Large intestine (tissue), 3 donors: ENCODE measurements around the gene MRPS34. TPM values are rescaled to one million over a fixed set of nuclear protein-coding genes. Genes with fewer than 3 reads are reported as not detected.

Experiments
- DNase-seq, 2 donors: peaks; one replicate each; pipeline versions ENCODE4 v3.0.0 to v3.0.0-alpha.2; 2013
- H3K27ac ChIP-seq: one replicate; pipeline ENCODE4 v1.5.1; 2013; ENCODE audit warnings: low read length
- H3K27me3 ChIP-seq: 2 replicates; pipeline ENCODE4 v1.6.1; 2013; ENCODE audit warnings: low read length; ENCODE audit not compliant: control insufficient read depth, insufficient read depth
- H3K36me3 ChIP-seq: 2 replicates; pipeline ENCODE4 v1.6.1; 2013; ENCODE audit warnings: low read length; ENCODE audit not compliant: control insufficient read depth, insufficient read depth
- H3K4me1 ChIP-seq: one replicate; pipeline ENCODE4 v1.6.1; 2013; ENCODE audit warnings: low read length; ENCODE audit not compliant: control insufficient read depth, insufficient read depth
- H3K4me3 ChIP-seq: one replicate; pipeline ENCODE4 v1.5.1; 2013; ENCODE audit warnings: low read length
- H3K9me3 ChIP-seq: one replicate; pipeline ENCODE4 v1.6.1; 2013; ENCODE audit warnings: mild to moderate bottlenecking, low read depth, low read length, moderate library complexity; ENCODE audit not compliant: control insufficient read depth
- WGBS: methylation state at CpG from one replicate; pipeline ENCODE4 v1.1.5; 2013; ENCODE audit warnings: low lambda C conversion rate; ENCODE audit not compliant: insufficient coverage; 5-methylcytosine and 5-hydroxymethylcytosine counted together
- polyA plus RNA-seq: library from polyadenylated mRNA; unstranded; fragments of 120-200 nt; gene quantifications from one replicate; pipeline ENCODE4 v1.2.1, GENCODE V29; 2013

MRPS34 gene
- polyA plus RNA-seq, 1 donor, result 82.8 TPM

- no peaks in the 10 kb centered on the region for H3K27me3 ChIP-seq
- DNase-seq, result no peak
- H3K4me3 ChIP-seq, result no peak overlapping the region
- WGBS, result no CpG with 5 or more reads among the region's 28 CpGs
- H3K4me1 ChIP-seq, result peaks cover 44% of the 10 kb centered on the region
- no peak overlapping the region for H3K27ac ChIP-seq
- H3K9me3 ChIP-seq, result peaks cover 7% of the 10 kb centered on the region
- H3K36me3 ChIP-seq, result peaks cover 51% of the 10 kb centered on the region
Measured at GRCh38 chr16:1775846-1776671, 3.1 kb upstream of the MRPS34 start.

- Histone ChIP-seq H3K4me3 (no peak overlapping the region), H3K27me3 (no peaks in the 10 kb centered on the region), H3K27ac (no peak overlapping the region), H3K9me3 (peaks cover 7% of the 10 kb centered on the region), H3K4me1 (peaks cover 43% of the 10 kb centered on the region), H3K36me3 (peaks cover 49% of the 10 kb centered on the region)
- no peak for DNase-seq
- WGBS, result no CpG with 5 or more reads among the region's 30 CpGs
Measured at GRCh38 chr16:1775006-1775845, 2.3 kb upstream of the MRPS34 start.

- Histone ChIP-seq H3K27ac (no peak overlapping the region), H3K27me3 (no peaks in the 10 kb centered on the region), H3K36me3 (peaks cover 48% of the 10 kb centered on the region), H3K9me3 (peaks cover 10% of the 10 kb centered on the region), H3K4me3 (peak overlapping the region; percentile 86), H3K4me1 (peaks cover 36% of the 10 kb centered on the region)
- no peak for DNase-seq
- WGBS, result no CpG with 5 or more reads among the region's 7 CpGs
Measured at GRCh38 chr16:1774448-1774780, 1.5 kb upstream of the MRPS34 start.

GRCh38 chr16:1773703-1774447 is 941 bp upstream of the MRPS34 start:
- H3K36me3 ChIP-seq, result peaks cover 52% of the 10 kb centered on the region
- peak overlapping the region; percentile 69 for H3K27ac ChIP-seq
- no CpG with 5 or more reads among the region's 45 CpGs for WGBS
- DNase-seq, result no peak
- H3K27me3 ChIP-seq, result no peaks in the 10 kb centered on the region
- H3K4me3 ChIP-seq, result peak overlapping the region; percentile 86
- H3K4me1 ChIP-seq, result peaks cover 36% of the 10 kb centered on the region
- peaks cover 10% of the 10 kb centered on the region for H3K9me3 ChIP-seq

GRCh38 chr16:1772362-1772907 is 499 bp downstream of the MRPS34 start, which contains the start of gene EME2:
EME2 (plus strand) TSS chr16:1772810; CDS start chr16:1773228, 418 bp downstream.
- Histone ChIP-seq H3K4me1 (peaks cover 27% of the 10 kb centered on the region), H3K27me3 (no peaks in the 10 kb centered on the region), H3K36me3 (peaks cover 55% of the 10 kb centered on the region), H3K27ac (peak within 1 kb of the TSS; percentile 69), H3K4me3 (peak within 1 kb of the TSS; percentile 86), H3K9me3 (peaks cover 5% of the 10 kb centered on the region)
- whole genome bisulfite sequencing, result no CpG with 5 or more reads among the region's 53 CpGs
- peak in 1 of 2 donors; percentile 38 for DNase-seq

GRCh38 chr16:1771864-1772361 is 1.0 kb downstream of the MRPS34 start:
- peak overlapping the region; percentile 86 for H3K4me3 ChIP-seq
- peak overlapping the region; percentile 69 for H3K27ac ChIP-seq
- H3K36me3 ChIP-seq, result peaks cover 55% of the 10 kb centered on the region
- H3K27me3 ChIP-seq, result no peaks in the 10 kb centered on the region
- H3K4me1 ChIP-seq, result peaks cover 27% of the 10 kb centered on the region
- no peak for DNase-seq
- peaks cover 3% of the 10 kb centered on the region for H3K9me3 ChIP-seq
- no CpG with 5 or more reads among the region's 22 CpGs for WGBS

- Histone ChIP-seq H3K36me3 (peaks cover 55% of the 10 kb centered on the region), H3K27me3 (no peaks in the 10 kb centered on the region), H3K27ac (peak within 1 kb of the TSS; percentile 69), H3K9me3 (peaks cover 3% of the 10 kb centered on the region), H3K4me3 (peak within 1 kb of the TSS; percentile 86), H3K4me1 (peaks cover 27% of the 10 kb centered on the region)
- DNase-seq, result peak; percentile 51 to 76
- WGBS, result no CpG with 5 or more reads among the region's 79 CpGs
Measured at GRCh38 chr16:1771188-1771863, 1.6 kb downstream of the MRPS34 start, which contains the start of gene NME3. NME3 (minus strand) TSS chr16:1771543; CDS start chr16:1771534, 9 bp downstream.

- peak overlapping the region; percentile 86 for H3K4me3 ChIP-seq
- H3K36me3 ChIP-seq, result peaks cover 55% of the 10 kb centered on the region
- peaks cover 3% of the 10 kb centered on the region for H3K9me3 ChIP-seq
- DNase-seq, result peak in 1 of 2 donors; percentile 32
- no peaks in the 10 kb centered on the region for H3K27me3 ChIP-seq
- H3K27ac ChIP-seq, result no peak overlapping the region
- H3K4me1 ChIP-seq, result peaks cover 27% of the 10 kb centered on the region
- WGBS, result no CpG with 5 or more reads among the region's 81 CpGs
Measured at GRCh38 chr16:1770328-1771187, 2.4 kb downstream of the MRPS34 start.
